ENCODE results near the gene TOM1. TPM values are rescaled to one million over a fixed set of nuclear protein-coding genes. Genes with fewer than 3 reads are reported as not detected.
A peak's percentile ranks its signal among the peaks of the same experiment; 100 is the strongest.

TOM1 gene
- total and polyA plus RNA-seq, 4 donors: 19.8 to 50.5 (median 44.0) TPM

DNA sequence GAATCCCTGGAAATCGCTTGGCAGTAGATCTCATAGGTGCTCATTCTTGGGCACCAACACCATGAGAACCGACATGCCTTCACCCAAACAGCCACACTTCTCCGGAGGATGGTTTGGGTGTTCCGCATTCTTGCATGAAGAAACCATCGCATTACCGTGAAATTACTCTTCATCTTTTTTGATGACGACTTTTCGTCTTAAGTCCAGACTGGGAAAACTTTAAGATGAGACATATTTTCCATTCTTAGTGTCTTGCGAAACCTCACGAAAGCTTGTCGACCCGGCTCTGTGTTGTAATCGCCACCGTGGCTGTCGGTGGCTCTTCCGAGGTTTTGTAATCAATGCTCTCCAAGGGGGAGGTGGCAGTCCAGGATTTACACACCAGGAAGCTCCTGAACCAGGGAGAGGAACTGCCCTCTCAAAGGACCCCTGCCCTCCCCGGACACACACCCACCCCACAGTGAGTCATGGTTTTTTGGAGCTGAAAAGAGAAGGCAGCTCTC is 1.7 kb downstream of the TOM1 start:
- no peak for ATAC-seq (ENCODE audit: low FRiP score)
- WGBS, 2 donors: 83 to 87% methylated on average over 17 of the region's 17 CpGs
- DNase-seq: peak in 1 of 2 donors; percentile 69
- Histone ChIP-seq H3K4me1 (ENCODE audit: control insufficient read depth in 1 of 2, insufficient read depth in 2 of 2, low read length in 2 of 2) (no peaks in the 10 kb centered on the region), H3K9me3 (ENCODE audit: control insufficient read depth, low read length) (no peaks in the 10 kb centered on the region), H3K27ac (ENCODE audit: low read depth in 1 of 2, low read length in 2 of 2) (no peak overlapping the region), H3K4me3 (ENCODE audit: low read length in 2 of 2) (no peak overlapping the region), H3K36me3 (ENCODE audit: control insufficient read depth in 1 of 2, insufficient read depth in 2 of 2, low read length in 1 of 2) (no peaks in the 10 kb centered on the region), H3K27me3 (ENCODE audit: control insufficient read depth in 1 of 2, insufficient read depth in 2 of 2, low read length in 1 of 2) (no peaks in the 10 kb centered on the region)
- intact Hi-C loops (cut with DNase I): loop anchor here in 1 of 2 donors (5.0 kb wide), 1 partner anchor 1476 kb away; the partner anchor contains the start of gene IFT27

DNA sequence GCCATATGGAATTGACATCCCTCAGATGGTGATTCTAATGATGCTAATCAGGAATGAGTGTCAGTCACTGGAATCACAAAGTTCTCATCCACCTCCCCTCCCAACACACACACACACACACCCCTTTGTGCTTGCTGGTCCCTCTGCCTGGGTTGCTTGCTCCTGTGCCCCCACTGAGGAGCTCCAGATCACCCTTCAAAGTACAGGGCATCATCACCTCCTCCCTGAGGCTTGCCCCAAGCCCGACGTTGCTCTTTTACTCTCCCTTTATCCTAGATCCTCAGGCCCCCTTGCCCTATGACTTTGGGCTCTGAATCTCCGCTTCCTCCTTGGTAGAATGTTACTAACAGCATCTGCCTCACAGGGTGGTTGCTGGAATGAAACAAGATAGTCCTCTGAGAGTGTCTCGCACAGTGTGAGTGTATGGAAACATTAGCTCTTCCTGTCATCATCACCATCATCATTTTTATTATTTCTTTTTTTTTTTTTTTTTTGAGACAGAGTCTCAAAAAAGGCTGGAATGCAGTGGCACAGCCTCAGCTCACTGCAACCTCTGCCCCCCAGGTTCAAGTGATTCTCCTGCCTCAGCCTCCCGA is 3.4 kb downstream of the TOM1 start:
- 90% methylated on average over 5 of the region's 5 CpGs for WGBS, 2 donors
- ATAC-seq (ENCODE audit: low FRiP score) (no peak), DNase-seq (no peak)
- Histone ChIP-seq H3K4me1 (ENCODE audit: control insufficient read depth in 1 of 2, insufficient read depth in 2 of 2, low read length in 2 of 2) (no peaks in the 10 kb centered on the region), H3K27ac (ENCODE audit: low read depth in 1 of 2, low read length in 2 of 2) (no peak overlapping the region), H3K36me3 (ENCODE audit: control insufficient read depth in 1 of 2, insufficient read depth in 2 of 2, low read length in 1 of 2) (no peaks in the 10 kb centered on the region), H3K27me3 (ENCODE audit: control insufficient read depth in 1 of 2, insufficient read depth in 2 of 2, low read length in 1 of 2) (no peaks in the 10 kb centered on the region), H3K9me3 (ENCODE audit: control insufficient read depth, low read length) (no peaks in the 10 kb centered on the region), H3K4me3 (ENCODE audit: low read length in 2 of 2) (no peak overlapping the region)
- intact Hi-C loops (cut with DNase I): loop anchor here in 1 of 2 donors (5.0 kb wide), 1 partner anchor 1474 kb away; the partner anchor contains the start of gene IFT27

- intact Hi-C loops (cut with DNase I): no loop called here
- H3K27ac ChIP-seq (ENCODE audit: low read depth in 1 of 2, low read length in 2 of 2): no peak overlapping the region
- no peak overlapping the region for H3K4me3 ChIP-seq (ENCODE audit: low read length in 2 of 2)
- H3K9me3 ChIP-seq (ENCODE audit: control insufficient read depth, low read length): no peaks in the 10 kb centered on the region
- no peak for ATAC-seq (ENCODE audit: low FRiP score)
- no peak for DNase-seq
- no peaks in the 10 kb centered on the region for H3K4me1 ChIP-seq (ENCODE audit: control insufficient read depth in 1 of 2, insufficient read depth in 2 of 2, low read length in 2 of 2)
- WGBS, 2 donors: 82 to 84% methylated on average over 8 of the region's 8 CpGs
- H3K36me3 ChIP-seq (ENCODE audit: control insufficient read depth in 1 of 2, insufficient read depth in 2 of 2, low read length in 1 of 2): no peaks in the 10 kb centered on the region
- no peaks in the 10 kb centered on the region for H3K27me3 ChIP-seq (ENCODE audit: control insufficient read depth in 1 of 2, insufficient read depth in 2 of 2, low read length in 1 of 2)
Observed at GRCh38 chr22:35305525-35306070, 5.9 kb downstream of the TOM1 start.

GRCh38 chr22:35306350-35306967 is 6.8 kb downstream of the TOM1 start:
- H3K27ac ChIP-seq (ENCODE audit: low read depth in 1 of 2, low read length in 2 of 2): no peak overlapping the region

DNA sequence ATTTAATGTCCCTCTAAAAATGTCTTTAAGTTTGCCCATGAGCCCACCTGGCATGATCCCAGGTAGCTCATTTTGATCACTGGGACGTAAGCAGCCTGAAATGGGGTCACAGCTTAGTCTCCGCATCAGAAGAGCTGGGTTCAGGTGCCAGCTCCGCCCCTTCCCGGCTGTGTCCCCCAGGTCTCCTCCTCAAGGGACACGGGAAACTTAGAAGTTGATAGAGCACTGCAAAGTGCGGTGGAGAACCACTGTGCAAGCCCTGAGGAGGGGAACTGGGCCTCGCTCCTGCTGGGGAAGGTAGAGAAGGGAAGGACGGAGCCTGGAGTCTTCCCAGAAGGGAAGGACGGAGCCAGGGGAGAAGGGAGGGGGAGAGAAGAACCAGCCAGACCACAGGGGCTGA is 7.7 kb downstream of the TOM1 start:
- WGBS, 2 donors: 74 to 80% methylated on average over 9 of the region's 9 CpGs
- intact Hi-C loops (cut with DNase I): no loop called here
- Histone ChIP-seq H3K4me3 (ENCODE audit: low read length in 2 of 2) (no peak overlapping the region), H3K9me3 (ENCODE audit: control insufficient read depth, low read length) (no peaks in the 10 kb centered on the region), H3K4me1 (ENCODE audit: control insufficient read depth in 1 of 2, insufficient read depth in 2 of 2, low read length in 2 of 2) (no peaks in the 10 kb centered on the region), H3K36me3 (ENCODE audit: control insufficient read depth in 1 of 2, insufficient read depth in 2 of 2, low read length in 1 of 2) (no peaks in the 10 kb centered on the region), H3K27me3 (ENCODE audit: control insufficient read depth in 1 of 2, insufficient read depth in 2 of 2, low read length in 1 of 2) (no peaks in the 10 kb centered on the region), H3K27ac (ENCODE audit: low read depth in 1 of 2, low read length in 2 of 2) (no peak overlapping the region)
- DNase-seq: peak in 1 of 2 donors; percentile 47
- no peak for ATAC-seq (ENCODE audit: low FRiP score)

More at GRCh38 chr22:35306350-35306967, 6.8 kb downstream of the TOM1 start:
- 40 to 48% methylated on average over 4 of the region's 4 CpGs for WGBS, 2 donors
- DNase-seq: no peak
- intact Hi-C loops (cut with DNase I): no loop called here
- H3K4me1 ChIP-seq (ENCODE audit: control insufficient read depth in 1 of 2, insufficient read depth in 2 of 2, low read length in 2 of 2): no peaks in the 10 kb centered on the region
- no peak for ATAC-seq (ENCODE audit: low FRiP score)
- no peaks in the 10 kb centered on the region for H3K27me3 ChIP-seq (ENCODE audit: control insufficient read depth in 1 of 2, insufficient read depth in 2 of 2, low read length in 1 of 2)
- H3K4me3 ChIP-seq (ENCODE audit: low read length in 2 of 2): no peak overlapping the region
- no peaks in the 10 kb centered on the region for H3K36me3 ChIP-seq (ENCODE audit: control insufficient read depth in 1 of 2, insufficient read depth in 2 of 2, low read length in 1 of 2)
- no peaks in the 10 kb centered on the region for H3K9me3 ChIP-seq (ENCODE audit: control insufficient read depth, low read length)

DNA sequence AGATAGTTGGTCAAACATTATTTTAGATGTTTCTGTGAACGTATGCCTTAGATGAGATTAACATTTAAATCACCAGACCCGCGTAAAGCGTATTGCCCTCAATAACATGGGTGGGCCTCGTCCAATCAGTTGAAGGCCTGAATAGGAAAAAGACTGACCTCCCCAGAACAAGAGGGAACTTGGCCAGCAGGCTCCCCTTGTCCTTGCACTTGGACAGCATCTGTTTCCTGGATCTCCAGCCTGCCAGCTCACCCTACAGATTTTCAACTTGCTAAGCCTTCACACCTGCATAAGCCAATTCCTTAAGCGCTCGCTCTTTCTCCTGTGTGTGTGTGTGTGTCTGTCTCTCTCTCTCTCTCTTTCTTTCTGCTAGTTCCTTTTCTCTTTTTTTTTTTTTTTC is 8.2 kb downstream of the TOM1 start:
- Histone ChIP-seq H3K9me3 (ENCODE audit: control insufficient read depth, low read length) (no peaks in the 10 kb centered on the region), H3K36me3 (ENCODE audit: control insufficient read depth in 1 of 2, insufficient read depth in 2 of 2, low read length in 1 of 2) (no peaks in the 10 kb centered on the region), H3K27ac (ENCODE audit: low read depth in 1 of 2, low read length in 2 of 2) (no peak overlapping the region), H3K27me3 (ENCODE audit: control insufficient read depth in 1 of 2, insufficient read depth in 2 of 2, low read length in 1 of 2) (no peaks in the 10 kb centered on the region), H3K4me3 (ENCODE audit: low read length in 2 of 2) (no peak overlapping the region), H3K4me1 (ENCODE audit: control insufficient read depth in 1 of 2, insufficient read depth in 2 of 2, low read length in 2 of 2) (no peaks in the 10 kb centered on the region)
- intact Hi-C loops (cut with DNase I): no loop called here
- DNase-seq (peak in 1 of 2 donors; percentile 13), ATAC-seq (ENCODE audit: low FRiP score) (no peak)
- WGBS, 2 donors: 91 to 92% methylated on average over 7 of the region's 7 CpGs

- Histone ChIP-seq H3K36me3 (ENCODE audit: control insufficient read depth in 1 of 2, insufficient read depth in 2 of 2, low read length in 1 of 2) (no peaks in the 10 kb centered on the region), H3K9me3 (ENCODE audit: control insufficient read depth, low read length) (no peaks in the 10 kb centered on the region), H3K27ac (ENCODE audit: low read depth in 1 of 2, low read length in 2 of 2) (no peak overlapping the region), H3K27me3 (ENCODE audit: control insufficient read depth in 1 of 2, insufficient read depth in 2 of 2, low read length in 1 of 2) (no peaks in the 10 kb centered on the region), H3K4me3 (ENCODE audit: low read length in 2 of 2) (no peak overlapping the region), H3K4me1 (ENCODE audit: control insufficient read depth in 1 of 2, insufficient read depth in 2 of 2, low read length in 2 of 2) (peaks cover 0 to under 1% of the 10 kb centered on the region in 2 donors)
- intact Hi-C loops (cut with DNase I): no loop called here
- DNase-seq: peak in 1 of 2 donors; percentile 12
- ATAC-seq (ENCODE audit: low FRiP score): no peak
- 86 to 87% methylated on average over 6 of the region's 6 CpGs for WGBS, 2 donors
Observed at GRCh38 chr22:35308480-35309021, 8.9 kb downstream of the TOM1 start.

DNA sequence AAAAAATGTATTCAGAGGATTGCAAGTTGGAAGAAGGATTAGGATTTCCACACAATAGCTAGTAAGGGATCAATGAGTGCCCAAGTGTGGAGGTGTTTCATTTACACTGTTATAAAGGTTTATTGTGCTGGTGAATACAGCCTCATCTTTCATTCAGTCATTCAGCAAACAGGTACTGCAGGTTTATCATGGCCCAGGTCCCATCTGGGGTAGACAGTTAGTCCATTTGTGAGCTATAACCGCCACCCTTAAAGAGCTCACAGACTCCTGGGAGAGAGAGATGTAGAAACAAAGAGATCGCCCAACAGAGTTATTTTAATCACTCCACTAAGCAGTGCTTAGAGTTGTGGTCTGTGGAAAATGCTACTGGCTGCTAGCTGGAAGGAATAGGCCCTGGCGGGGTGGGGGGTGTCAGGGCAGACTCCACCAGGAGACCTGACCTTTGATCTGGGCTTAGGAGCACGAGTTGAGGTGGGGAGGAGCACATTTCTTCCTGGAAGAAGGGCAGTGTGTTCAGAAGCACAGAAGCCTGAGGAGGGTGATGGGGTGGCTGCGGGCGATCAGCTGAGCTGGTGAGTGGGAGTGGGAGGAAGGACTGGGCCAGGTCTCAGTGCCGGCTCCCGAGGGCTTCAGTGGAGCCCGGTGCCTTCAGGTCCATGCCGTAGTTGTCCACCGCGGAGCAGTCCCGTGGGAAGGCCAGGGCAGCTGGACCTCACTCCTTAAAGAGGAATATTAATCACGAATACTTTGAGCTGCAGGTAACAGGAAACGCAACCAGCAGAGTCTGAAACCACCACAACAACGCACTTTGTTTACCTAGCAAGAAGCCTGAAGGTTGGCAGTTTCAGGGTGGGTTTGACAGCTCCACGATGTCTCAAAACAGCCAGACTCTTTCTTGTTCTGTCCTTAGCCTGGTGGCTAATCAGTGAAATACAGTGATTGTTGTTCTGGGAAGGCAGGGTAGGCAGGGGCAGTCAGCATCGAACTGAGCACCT is 11.2 kb downstream of the TOM1 start:
- DNase-seq (peak in 1 of 2 donors; percentile 65), ATAC-seq (ENCODE audit: low FRiP score) (no peak)
- Histone ChIP-seq H3K36me3 (ENCODE audit: control insufficient read depth in 1 of 2, insufficient read depth in 2 of 2, low read length in 1 of 2) (no peaks in the 10 kb centered on the region), H3K9me3 (ENCODE audit: control insufficient read depth, low read length) (no peaks in the 10 kb centered on the region), H3K4me1 (ENCODE audit: control insufficient read depth in 1 of 2, insufficient read depth in 2 of 2, low read length in 2 of 2) (peaks cover 0 to 1% of the 10 kb centered on the region in 2 donors), H3K27ac (ENCODE audit: low read depth in 1 of 2, low read length in 2 of 2) (no peak overlapping the region), H3K27me3 (ENCODE audit: control insufficient read depth in 1 of 2, insufficient read depth in 2 of 2, low read length in 1 of 2) (no peaks in the 10 kb centered on the region), H3K4me3 (ENCODE audit: low read length in 2 of 2) (no peak overlapping the region)
- intact Hi-C loops (cut with DNase I): no loop called here
- WGBS, 2 donors: 78 to 79% methylated on average over 18 of the region's 18 CpGs
